Esophagus (tissue), 2 donors: ENCODE data around the gene PASK. TPM values are rescaled to one million over a fixed set of nuclear protein-coding genes. Genes with fewer than 3 reads are reported as not detected.
A peak's percentile ranks its signal among the peaks of the same experiment; 100 is the strongest.

ENCODE experiments used
- H3K27ac ChIP-seq, 2 donors: one replicate each; pipeline ENCODE4 v1.5.1; 2013; ENCODE audit warnings: low read depth in 2 of 2, mild to moderate bottlenecking in 2 of 2, inconsistent platforms in 1 of 2, low read length in 1 of 2, moderate library complexity in 1 of 2
- H3K27me3 ChIP-seq, 2 donors: one replicate each; pipeline ENCODE4 v1.6.1; 2013; ENCODE audit warnings: low read length in 2 of 2, control low read depth in 1 of 2, mild to moderate bottlenecking in 1 of 2; ENCODE audit not compliant: insufficient read depth in 2 of 2, control insufficient read depth in 1 of 2
- H3K36me3 ChIP-seq, 2 donors: one replicate each; pipeline ENCODE4 v1.6.1; 2013; ENCODE audit warnings: low read length in 1 of 2; ENCODE audit not compliant: control insufficient read depth in 2 of 2, insufficient read depth in 2 of 2
- H3K4me1 ChIP-seq, 2 donors: one replicate each; pipeline ENCODE4 v1.6.1; 2013; ENCODE audit warnings: low read length in 1 of 2; ENCODE audit not compliant: control insufficient read depth in 2 of 2, insufficient read depth in 2 of 2
- H3K4me3 ChIP-seq, 2 donors: one replicate each; pipeline ENCODE4 v1.5.1; 2013; ENCODE audit warnings: low read length in 2 of 2, mild to moderate bottlenecking in 2 of 2, low read depth in 1 of 2, moderate library complexity in 1 of 2
- H3K9me3 ChIP-seq, 2 donors: one replicate each; pipeline ENCODE4 v1.6.1; 2013; ENCODE audit warnings: mild to moderate bottlenecking in 2 of 2, low read depth in 1 of 2, low read length in 1 of 2, moderate library complexity in 1 of 2; ENCODE audit not compliant: control insufficient read depth in 2 of 2, insufficient read depth in 1 of 2
- WGBS, 2 donors: extraction: QIAGEN DNeasy Blood & Tissue Kit; methylation state at CpG; one replicate each; pipeline ENCODE4 v1.1.7; 2013; 5-methylcytosine and 5-hydroxymethylcytosine counted together
- polyA plus RNA-seq, 2 donors: library from polyadenylated mRNA; stranded (reverse); fragments of 200-250 nt; gene quantifications; one replicate each; pipeline ENCODE4 v1.2.3, GENCODE V29; 2013
- donor health status: healthy with polysubstance abuse.
- donor health status: Bipolar disorder and iron deficiency.

The PASK gene
- polyA plus RNA-seq, 2 donors: 4.9 to 7.8 TPM

- Histone ChIP-seq H3K27ac (peak overlapping the region; percentile 72 to 79), H3K4me3 (peak overlapping the region; percentile 74 to 89), H3K4me1 (peaks cover 0 to 9% of the 10 kb centered on the region in 2 donors), H3K9me3 (no peaks in the 10 kb centered on the region), H3K36me3 (peaks cover 0 to 10% of the 10 kb centered on the region in 2 donors), H3K27me3 (no peaks in the 10 kb centered on the region)
- WGBS, 2 donors: 7 to 9% methylated on average over 25 to 37 of the region's 37 CpGs
Observed at GRCh38 chr2:241150660-241151530, 1.6 kb upstream of the PASK start.

GRCh38 chr2:241149925-241150659 lies 820 bp upstream of the PASK start, which contains the start of gene PPP1R7:
Gene PPP1R7, plus strand, starts transcription at chr2:241150467. Its CDS starts 29 bp downstream, at chr2:241150496.
- peaks cover 0 to 9% of the 10 kb centered on the region in 2 donors for H3K4me1 ChIP-seq
- peak within 1 kb of the TSS; percentile 79 to 83 for H3K27ac ChIP-seq
- no peaks in the 10 kb centered on the region for H3K27me3 ChIP-seq
- H3K4me3 ChIP-seq: peak within 1 kb of the TSS; percentile 74 to 89
- WGBS, 2 donors: 0% methylated on average over 73 of the region's 73 CpGs
- peaks cover 0 to 10% of the 10 kb centered on the region in 2 donors for H3K36me3 ChIP-seq
- no peaks in the 10 kb centered on the region for H3K9me3 ChIP-seq

- 0 to 1% methylated on average over 23 of the region's 23 CpGs for WGBS, 2 donors
Observed at GRCh38 chr2:241149675-241149924, 328 bp upstream of the PASK start.

GRCh38 chr2:241148239-241148638 lies 1.0 kb downstream of the PASK start:
- H3K27ac ChIP-seq: no peak overlapping the region
- H3K36me3 ChIP-seq: peaks cover 0 to 2% of the 10 kb centered on the region in 2 donors
- no peaks in the 10 kb centered on the region for H3K27me3 ChIP-seq
- 84 to 90% methylated on average over 4 of the region's 4 CpGs for WGBS, 2 donors
- no peaks in the 10 kb centered on the region for H3K9me3 ChIP-seq
- H3K4me3 ChIP-seq: peak overlapping the region in 1 of 2 donors; percentile 74
- H3K4me1 ChIP-seq: peaks cover 0 to 9% of the 10 kb centered on the region in 2 donors

More at GRCh38 chr2:241149675-241149924, 328 bp upstream of the PASK start:
- Histone ChIP-seq H3K27ac (peak overlapping the region; percentile 69 to 83), H3K4me3 (peak overlapping the region; percentile 74 to 86), H3K27me3 (no peaks in the 10 kb centered on the region), H3K36me3 (peaks cover 0 to 7% of the 10 kb centered on the region in 2 donors), H3K9me3 (no peaks in the 10 kb centered on the region), H3K4me1 (peaks cover 0 to 9% of the 10 kb centered on the region in 2 donors)

GRCh38 chr2:241147336-241147735 lies 1.9 kb downstream of the PASK start:
- Histone ChIP-seq H3K27me3 (no peaks in the 10 kb centered on the region), H3K27ac (no peak overlapping the region), H3K9me3 (no peaks in the 10 kb centered on the region), H3K4me3 (no peak overlapping the region), H3K36me3 (no peaks in the 10 kb centered on the region), H3K4me1 (peaks cover 0 to 9% of the 10 kb centered on the region in 2 donors)
- 97 to 98% methylated on average over 3 of the region's 3 CpGs for WGBS, 2 donors

GRCh38 chr2:241146286-241146685 lies 3.0 kb downstream of the PASK start:
- H3K4me3 ChIP-seq: no peak overlapping the region
- H3K9me3 ChIP-seq: no peaks in the 10 kb centered on the region
- no peak overlapping the region for H3K27ac ChIP-seq
- H3K4me1 ChIP-seq: peaks cover 0 to 6% of the 10 kb centered on the region in 2 donors
- H3K36me3 ChIP-seq: no peaks in the 10 kb centered on the region
- no peaks in the 10 kb centered on the region for H3K27me3 ChIP-seq
- WGBS, 2 donors: 76 to 80% methylated on average over 4 of the region's 4 CpGs

- H3K4me1 ChIP-seq: no peaks in the 10 kb centered on the region
- 76 to 92% methylated on average over 9 of the region's 9 CpGs for WGBS, 2 donors
- H3K27me3 ChIP-seq: no peaks in the 10 kb centered on the region
- H3K9me3 ChIP-seq: no peaks in the 10 kb centered on the region
- peaks cover 4 to 11% of the 10 kb centered on the region in 2 donors for H3K36me3 ChIP-seq
- no peak overlapping the region for H3K27ac ChIP-seq
- no peak overlapping the region for H3K4me3 ChIP-seq
Observed at GRCh38 chr2:241142593-241142992, 6.7 kb downstream of the PASK start.

- no peaks in the 10 kb centered on the region for H3K4me1 ChIP-seq
- H3K9me3 ChIP-seq: no peaks in the 10 kb centered on the region
- WGBS, 2 donors: 94 to 97% methylated on average over 6 of the region's 6 CpGs
- H3K36me3 ChIP-seq: peaks cover 6 to 12% of the 10 kb centered on the region in 2 donors
- H3K27ac ChIP-seq: no peak overlapping the region
- no peak overlapping the region for H3K4me3 ChIP-seq
- H3K27me3 ChIP-seq: no peaks in the 10 kb centered on the region
Observed at GRCh38 chr2:241142063-241142462, 7.2 kb downstream of the PASK start.

- H3K36me3 ChIP-seq: peaks cover 6 to 18% of the 10 kb centered on the region in 2 donors
- H3K9me3 ChIP-seq: no peaks in the 10 kb centered on the region
- no peak overlapping the region for H3K27ac ChIP-seq
- 95 to 98% methylated on average over 14 of the region's 14 CpGs for WGBS, 2 donors
- no peak overlapping the region for H3K4me3 ChIP-seq
- no peaks in the 10 kb centered on the region for H3K4me1 ChIP-seq
- no peaks in the 10 kb centered on the region for H3K27me3 ChIP-seq
Observed at GRCh38 chr2:241141214-241141770, 8.0 kb downstream of the PASK start.
